Stimulated activated CD8-positive, alpha-beta memory T cell treated with anti-CD3 and anti-CD28 coated beads, Interleukin-12 subunit alpha, Interleukin-12 subunit beta, amount 100 ng/mL, for 24 hours (primary cell): ENCODE data around the gene KLF13.

Experiments
- DNase-seq: peaks from one replicate; pipeline ENCODE4 v3.0.0-alpha.2; 2020; ENCODE audit errors: extremely low read depth

Gene KLF13

DNA sequence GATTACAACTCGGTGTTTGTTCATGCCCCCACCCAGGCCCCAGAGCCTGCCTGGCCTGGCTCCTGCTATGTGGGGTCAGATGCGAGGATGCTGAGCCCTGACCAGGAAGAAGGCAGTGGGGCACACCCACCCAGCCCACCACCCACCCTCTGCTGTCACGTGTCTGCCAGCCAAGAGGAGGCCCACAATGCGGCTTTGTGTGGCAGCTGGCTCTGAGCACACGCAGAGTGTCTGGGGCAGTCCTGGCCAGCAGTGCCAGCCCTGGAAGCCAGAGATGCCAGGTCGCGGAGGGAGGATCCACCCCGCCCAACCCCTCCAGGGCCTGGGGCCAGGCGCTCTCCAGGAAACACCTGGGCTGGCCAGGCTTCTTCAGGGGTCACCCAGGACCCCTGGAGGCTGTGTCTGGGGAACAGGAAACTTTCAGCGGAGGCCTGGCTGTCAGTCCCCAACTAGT, 26.4 kb upstream of the KLF13 start:
- DNase-seq = no peak

GRCh38 chr15:31300981-31301672, 25.5 kb upstream of the KLF13 start:
- no peak for DNase-seq

DNA sequence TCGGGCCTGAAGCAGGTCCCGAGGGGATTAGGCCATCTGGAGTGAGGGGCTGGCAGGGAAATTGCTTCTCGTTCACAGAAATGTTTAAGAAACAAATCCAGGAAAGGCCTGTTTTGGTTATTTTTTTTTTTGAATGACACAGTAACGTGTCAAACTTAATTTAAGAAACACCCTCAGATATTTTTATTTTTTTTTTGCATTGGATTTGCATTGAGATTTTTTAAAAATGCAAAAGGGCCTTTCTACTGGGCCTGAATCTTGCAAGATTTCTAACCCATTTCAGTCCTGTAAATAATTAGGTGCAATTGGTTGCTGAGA, 25.0 kb upstream of the KLF13 start:
- no peak for DNase-seq

DNA sequence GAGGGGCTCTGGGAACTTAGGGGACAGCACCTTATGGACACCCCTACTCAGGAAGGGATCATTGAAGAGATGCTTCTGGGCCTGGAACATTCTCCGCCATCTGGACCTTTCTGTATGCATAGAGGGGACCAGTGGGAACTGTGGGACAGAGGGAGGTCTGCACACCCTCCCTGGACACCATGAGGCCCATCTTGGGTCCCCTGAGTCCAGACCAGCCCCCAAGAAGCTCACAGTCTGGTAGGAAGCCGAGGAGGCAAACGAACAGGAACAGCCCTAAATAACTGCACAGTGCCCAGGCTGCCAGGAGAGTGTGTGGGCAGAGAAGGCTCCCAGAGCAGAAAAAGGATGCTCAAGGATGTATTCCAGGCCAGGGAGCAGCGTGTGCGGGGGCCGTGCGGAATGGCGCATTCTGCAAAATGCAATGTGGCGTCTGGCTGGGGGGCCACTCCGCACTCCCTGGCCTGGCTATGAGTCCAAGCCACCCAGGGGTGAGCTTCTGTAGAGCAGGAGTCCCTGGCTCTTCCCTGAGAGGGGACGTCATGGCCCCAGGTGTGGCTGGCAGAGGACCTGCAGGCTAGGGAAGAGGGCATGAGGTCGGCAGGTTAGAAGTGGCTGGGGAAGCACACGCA, 24.5 kb upstream of the KLF13 start:
- DNase-seq = no peak

DNA sequence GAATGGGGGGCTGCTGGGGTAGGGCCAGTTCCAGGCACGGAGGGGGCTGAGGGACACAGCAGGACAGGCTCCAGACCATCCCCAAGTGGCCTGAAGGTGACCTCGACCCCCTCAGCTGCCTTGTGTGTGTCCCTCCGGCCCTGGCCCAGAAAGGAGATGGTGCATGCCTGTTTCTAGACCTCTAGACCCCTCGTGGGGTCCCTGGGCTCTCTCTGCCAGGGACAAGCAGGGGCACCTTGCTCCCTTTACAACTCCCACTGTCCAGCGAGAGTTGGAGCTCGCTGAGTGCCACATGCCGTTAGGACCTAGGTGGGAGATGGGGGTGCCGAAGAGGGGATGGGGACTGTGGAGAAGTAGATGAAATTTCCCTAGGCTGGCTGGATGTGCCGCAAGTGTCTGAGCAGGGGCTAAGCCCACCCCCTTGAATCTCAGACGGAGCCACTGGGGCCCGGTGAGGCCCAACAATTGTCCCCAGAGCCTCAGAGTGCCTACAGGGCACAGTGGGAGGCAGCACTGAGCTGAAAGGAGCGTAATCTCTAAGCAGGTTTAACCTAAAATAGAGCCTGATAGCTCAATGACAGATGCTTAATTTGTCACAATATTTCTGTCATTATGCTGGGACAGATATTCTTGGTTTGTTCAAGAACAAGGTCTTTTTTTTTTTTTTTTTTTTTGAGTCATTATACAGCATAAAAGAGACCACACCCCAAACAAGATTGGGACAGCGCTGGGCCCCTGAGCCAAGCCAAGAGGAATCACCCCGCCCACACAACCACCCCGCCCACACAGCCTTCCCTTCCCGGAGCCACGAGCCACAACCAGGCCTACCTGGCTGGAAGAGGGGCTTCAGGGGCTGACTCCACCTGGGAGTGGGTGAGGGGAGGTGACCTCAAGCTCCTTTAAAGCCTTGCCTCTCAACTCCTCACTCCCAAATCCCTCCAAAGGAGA, 23.6 kb upstream of the KLF13 start:
- DNase-seq = no peak

DNA sequence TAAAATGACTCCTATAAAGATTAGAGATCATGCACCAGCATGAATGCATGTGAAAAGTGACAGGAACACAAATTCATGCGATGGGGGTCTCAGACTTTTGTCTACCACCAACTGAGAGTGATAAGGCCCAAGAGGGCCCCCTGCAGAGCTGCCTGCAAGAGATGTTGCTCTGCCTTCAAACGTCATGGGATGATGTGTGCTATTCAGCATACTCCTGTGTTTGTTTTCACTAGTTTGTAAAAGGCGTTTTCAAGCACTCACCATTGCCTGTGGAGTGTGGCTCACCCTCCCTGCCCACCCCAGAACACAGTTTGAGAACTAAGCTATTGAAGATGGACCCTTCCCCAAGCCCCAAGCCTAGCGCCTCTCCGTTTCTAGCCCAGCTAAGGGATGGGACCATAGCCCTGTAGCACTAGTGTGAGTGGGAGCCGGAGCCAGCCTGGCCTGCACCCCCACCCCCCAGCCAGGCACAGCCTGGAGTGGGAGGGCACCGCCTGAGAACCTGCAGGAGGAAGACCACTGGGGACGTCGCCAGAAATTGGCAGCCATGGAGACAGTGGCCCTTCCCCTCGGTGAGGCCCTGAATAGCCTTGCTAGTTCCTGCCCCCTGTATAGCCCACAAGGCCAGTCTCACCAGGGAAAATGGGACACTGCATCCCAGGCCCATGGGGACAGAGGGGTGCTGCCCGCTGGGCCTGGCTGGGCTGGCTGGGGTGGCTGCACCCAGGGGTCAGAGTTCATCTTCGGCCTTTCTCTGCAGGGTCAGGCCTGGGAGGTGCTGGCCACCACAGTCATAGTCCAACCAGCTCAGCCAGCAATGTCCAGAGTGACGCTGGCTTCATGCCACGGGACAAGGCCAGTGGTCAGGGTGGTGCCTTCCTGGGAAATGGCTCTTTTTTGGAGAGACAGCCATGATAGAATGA, 22.6 kb upstream of the KLF13 start:
- no peak for DNase-seq

DNA sequence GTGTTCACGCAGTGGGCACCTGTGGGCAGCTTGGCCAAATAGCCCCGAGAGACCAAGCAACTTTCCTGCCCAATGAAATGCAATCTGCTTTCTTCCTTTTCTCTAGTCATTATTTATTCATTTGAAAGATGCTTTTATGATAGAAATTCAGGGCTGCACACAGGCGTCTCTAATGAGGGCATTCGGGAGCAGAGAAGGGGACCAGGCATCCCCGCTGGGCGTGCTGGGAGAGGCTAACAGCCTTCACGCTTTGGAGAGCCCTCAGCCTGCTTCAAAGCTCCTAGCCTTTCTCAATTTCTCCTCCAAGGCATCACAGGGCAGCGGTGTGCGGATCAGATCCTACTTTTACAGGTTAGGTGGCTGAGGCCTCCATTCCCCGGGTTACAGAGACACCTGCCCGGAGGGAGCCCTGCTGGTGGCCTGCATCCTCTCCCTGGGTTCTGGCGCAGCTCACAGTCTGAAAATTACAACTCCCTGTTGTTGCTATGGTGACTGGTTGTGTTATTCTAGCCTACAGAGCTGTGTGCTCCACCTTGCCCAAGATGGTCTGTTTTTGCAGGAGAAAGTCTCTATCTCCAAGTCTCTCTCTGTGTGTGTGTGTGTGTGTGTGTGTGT, 21.8 kb upstream of the KLF13 start:
- no peak for DNase-seq

- no peak for DNase-seq
Measured at GRCh38 chr15:31305375-31305774, 21.3 kb upstream of the KLF13 start.

GRCh38 chr15:31305796-31306425, 20.7 kb upstream of the KLF13 start:
- no peak for DNase-seq

GRCh38 chr15:31306426-31307269, 20.0 kb upstream of the KLF13 start:
- DNase-seq = no peak

DNA sequence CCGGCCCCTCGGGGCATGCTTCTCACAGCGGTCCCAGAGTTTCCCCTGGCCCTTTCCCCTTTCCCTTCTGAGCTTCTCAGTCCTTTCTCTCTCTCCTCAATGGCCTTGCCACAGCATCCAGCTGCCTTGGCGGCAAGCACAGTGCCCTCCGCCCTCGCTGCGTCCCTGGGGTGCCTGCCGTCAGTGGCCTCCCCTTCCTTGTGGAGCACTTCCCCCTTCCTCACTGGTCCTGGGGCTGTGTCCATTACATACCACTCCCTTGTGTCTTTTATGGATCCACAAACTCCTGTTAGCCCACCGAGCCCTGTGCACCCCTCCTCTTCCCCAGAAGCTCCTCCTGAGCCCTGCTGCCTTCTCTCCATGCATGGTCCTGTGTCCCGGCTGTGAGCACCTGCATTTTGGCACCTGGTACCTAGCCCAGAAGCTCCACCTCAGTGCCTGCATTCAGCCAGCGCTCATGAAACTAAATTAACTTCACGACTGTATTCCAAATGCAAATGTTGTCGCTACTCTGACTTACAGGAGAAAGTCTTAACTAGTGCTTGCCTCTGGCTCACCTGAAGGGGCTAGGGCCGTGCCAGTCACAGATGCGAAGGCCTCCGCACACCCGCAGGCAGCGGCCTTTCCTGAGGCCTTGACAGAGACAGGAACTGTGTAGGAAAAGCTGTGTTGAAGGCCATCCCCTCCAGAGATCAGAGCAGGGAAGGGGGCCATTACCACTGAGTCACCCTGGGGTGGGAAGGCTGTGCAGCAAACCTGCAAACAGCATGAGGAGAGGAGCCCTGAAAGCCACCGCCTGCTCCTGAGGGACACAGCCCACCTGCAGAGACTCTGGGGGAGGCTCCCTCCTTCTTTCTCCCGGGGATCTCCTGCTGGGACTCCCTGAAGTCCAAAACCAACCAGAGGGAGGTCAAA, 19.1 kb upstream of the KLF13 start:
- no peak for DNase-seq

GRCh38 chr15:31308185-31308639, 18.4 kb upstream of the KLF13 start:
- DNase-seq = no peak

DNA sequence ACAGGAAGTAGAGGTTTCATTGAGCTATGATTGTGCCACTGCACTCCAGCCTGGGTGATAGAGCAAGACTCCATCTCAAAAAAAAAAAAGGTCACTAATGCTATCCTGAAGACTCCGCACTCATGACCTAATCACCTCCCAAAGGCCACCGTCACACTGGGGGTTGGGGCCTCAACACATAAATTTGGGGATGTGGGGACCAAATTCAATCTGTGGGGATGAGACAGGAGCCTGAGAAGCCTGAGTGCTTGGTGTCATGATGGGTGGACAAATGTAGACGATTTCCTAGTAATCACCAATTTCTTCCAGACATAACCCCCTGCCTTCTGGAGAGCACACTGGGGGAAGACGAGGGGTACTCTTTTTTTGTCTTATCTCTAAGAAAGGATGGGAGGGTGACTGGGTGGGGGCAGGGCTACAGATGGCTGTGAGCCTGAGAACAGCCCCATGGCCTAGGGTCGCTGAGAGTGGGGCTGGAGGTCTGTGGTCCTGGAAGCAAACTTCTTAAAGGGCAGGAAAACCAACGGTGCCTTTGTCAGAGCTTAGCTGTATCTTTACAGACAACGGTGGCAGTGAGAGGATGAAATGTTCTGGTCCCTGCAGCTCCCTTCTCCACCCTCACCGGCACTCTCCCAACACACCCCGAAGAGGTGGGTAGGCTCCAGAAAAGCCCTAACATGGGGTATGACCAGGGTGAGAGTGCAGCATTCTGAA, 16.6 kb upstream of the KLF13 start:
- no peak for DNase-seq

GRCh38 chr15:31311735-31312619, 14.7 kb upstream of the KLF13 start:
- DNase-seq = no peak

DNA sequence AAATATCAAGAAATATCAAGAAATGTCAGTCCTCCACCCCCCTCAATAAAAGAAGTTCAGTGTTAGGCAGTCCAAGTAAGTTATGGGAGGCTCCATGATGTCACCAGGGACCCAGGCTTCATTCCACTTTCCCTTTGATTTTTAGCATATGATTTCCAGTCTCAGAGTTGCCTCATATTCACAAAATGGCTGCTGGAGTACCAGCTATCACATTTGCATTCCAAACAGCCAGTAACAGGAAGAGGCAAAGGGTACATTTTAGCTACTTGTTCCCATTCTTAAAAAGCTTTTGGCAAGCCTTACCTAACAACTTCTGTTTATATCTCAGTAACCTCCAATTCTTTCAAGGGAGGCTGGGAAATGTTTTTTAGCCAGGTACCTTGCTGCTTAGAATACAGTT, 13.4 kb upstream of the KLF13 start:
- DNase-seq = no peak

DNA sequence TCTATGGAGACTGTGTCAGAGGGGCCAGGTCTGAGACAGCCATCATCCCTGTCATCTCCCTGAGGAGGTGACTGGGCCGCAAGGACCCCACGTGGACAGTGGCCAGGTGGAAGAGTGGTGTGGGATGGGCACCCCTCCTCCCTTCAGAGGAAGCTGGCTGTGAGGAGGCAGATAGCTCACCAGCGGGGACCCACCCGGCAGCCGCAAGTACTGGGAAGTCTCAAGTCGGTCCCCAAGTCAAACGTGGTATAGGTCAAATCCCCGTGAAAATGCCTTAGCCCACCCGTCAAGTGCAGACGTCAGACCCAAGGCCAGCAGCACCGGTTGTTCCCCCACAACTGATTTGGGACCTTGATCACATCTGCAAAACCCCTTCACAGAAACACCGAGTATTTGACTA, 12.3 kb upstream of the KLF13 start:
- no peak for DNase-seq
